HCT116 (cell line): Measurements from ENCODE around the gene SYNGR3. TPM values are rescaled to one million over a fixed set of nuclear protein-coding genes. Genes with fewer than 3 reads are reported as not detected.

Source experiments
- ATAC-seq: fragments of 200-7000 bp; cut with Tn5 transposase; 2 replicates; pipeline ENCODE4 v1.9.1; 2020; ENCODE audit warnings: mild to moderate bottlenecking, moderate library complexity
- BruUV-seq: library from RNA; stranded (reverse); fragments of 400-500 nt; replicated peaks from 2 replicates; lab custom pipeline; 2021; lab: Mats Ljungman, UMichigan
- CTCF ChIA-PET: fragments of 300-600 bp; sonication (Branson Sonifier 250); formaldehyde crosslinking; loops from one replicate; lab custom pipeline; 2021; ENCODE audit warnings: antibody characterized with exemption; lab: Charles Lee
- POLR2A ChIA-PET: fragments of 300-600, 350-600 bp; sonication (Branson Sonifier 250); formaldehyde crosslinking; loops from one replicate; lab custom pipeline; 2021; ENCODE audit warnings: antibody characterized with exemption; lab: Charles Lee
- RAD21 ChIA-PET, 2 experiments: fragments of 300-600 bp; sonication (Branson Sonifier 250); formaldehyde crosslinking; loops; one replicate each; lab custom pipeline; 2023; ENCODE audit warnings: low total read pairs in 2 of 2; ENCODE audit not compliant: uncharacterized antibody in 2 of 2, unreplicated experiment in 2 of 2, low non-redundant PET in 1 of 2; lab: Charles Lee
- DNase-seq: peaks from one replicate; pipeline ENCODE4 v3.0.0-alpha.2; 2010; ENCODE audit warnings: low read depth, low spot score
- H2AFZ ChIP-seq: fragments of 200-600 bp; shearing (Covaris generic), sonication (generic); 2 replicates; pipeline ENCODE4 v1.6.1; 2017; ENCODE audit warnings: low read depth, mixed run types, mixed read lengths, antibody characterized with exemption, low read length; ENCODE audit not compliant: poor library complexity, severe bottlenecking
- H3K27ac ChIP-seq: 2 replicates; pipeline ENCODE4 v1.5.1; 2012; ENCODE audit warnings: low read depth, low read length
- H3K27me3 ChIP-seq: fragments of 200-600 bp; sonication (generic); 2 replicates; pipeline ENCODE4 v1.6.1; 2016; ENCODE audit warnings: mixed run types, low read length, mixed read lengths; ENCODE audit not compliant: insufficient read depth
- H3K36me3 ChIP-seq, 2 experiments: fragments of 200-500 bp in 1 of 2; fragments of 200-600 bp in 1 of 2; sonication (Bioruptor generic) in 1 of 2; sonication (generic) in 1 of 2; 2 replicates each; pipeline versions ENCODE4 v1.5.1 to v1.6.1; 2014 to 2016; ENCODE audit warnings: low read length in 2 of 2, inconsistent platforms in 1 of 2, mixed read lengths in 1 of 2, mixed run types in 1 of 2; ENCODE audit not compliant: insufficient read depth in 2 of 2, control insufficient read depth in 1 of 2
- H3K4me1 ChIP-seq, 2 experiments: fragments of 200-600 bp in 1 of 2; sonication (generic) in 1 of 2; 2 replicates each; pipeline versions ENCODE4 v1.5.1 to v1.6.1; 2012 to 2017; ENCODE audit warnings: low read length in 2 of 2, inconsistent platforms in 1 of 2, mild to moderate bottlenecking in 1 of 2, mixed read lengths in 1 of 2, mixed run types in 1 of 2, moderate library complexity in 1 of 2; ENCODE audit not compliant: insufficient read depth in 2 of 2, control insufficient read depth in 1 of 2
- H3K4me2 ChIP-seq: fragments of 200-600 bp; sonication (generic); 2 replicates; pipeline ENCODE4 v1.6.1; 2017; ENCODE audit warnings: mixed run types, low read length, mixed read lengths
- H3K4me3 ChIP-seq, 2 experiments: fragments of 200-600 bp in 1 of 2; sonication (generic) in 1 of 2; replicated peaks in 1 of 2; 2 replicates each; pipeline ENCODE4 v1.5.1; 2011 to 2016; ENCODE audit warnings: low read length in 2 of 2, control low read depth in 1 of 2, low read depth in 1 of 2, mild to moderate bottlenecking in 1 of 2, mixed read lengths in 1 of 2, mixed run types in 1 of 2
- H3K79me2 ChIP-seq: fragments of 200-600 bp; sonication (generic); 2 replicates; pipeline ENCODE4 v1.6.1; 2017; ENCODE audit warnings: mild to moderate bottlenecking, mixed run types, low read length, moderate library complexity, mixed read lengths; ENCODE audit not compliant: insufficient read depth
- H3K9ac ChIP-seq: fragments of 200-600 bp; sonication (generic); 2 replicates; pipeline ENCODE4 v1.6.1; 2016; ENCODE audit warnings: low read length, mixed read lengths
- H3K9me2 ChIP-seq: fragments of 200-600 bp; sonication (generic), shearing (Covaris generic); 2 replicates; pipeline ENCODE4 v1.6.1; 2017; ENCODE audit warnings: mixed run types, mild to moderate bottlenecking, moderate library complexity; ENCODE audit not compliant: insufficient read depth
- H3K9me3 ChIP-seq, 2 experiments: fragments of 200-500 bp in 1 of 2; fragments of 200-600 bp in 1 of 2; sonication (Bioruptor generic) in 1 of 2; sonication (generic) in 1 of 2; 2 replicates each; pipeline ENCODE4 v1.6.1; 2014 to 2017; ENCODE audit warnings: low read length in 2 of 2, mixed read lengths in 2 of 2, inconsistent platforms in 1 of 2, low read depth in 1 of 2, mild to moderate bottlenecking in 1 of 2, mixed run types in 1 of 2, moderate library complexity in 1 of 2; ENCODE audit not compliant: control insufficient read depth in 1 of 2, insufficient read depth in 1 of 2
- H4K20me1 ChIP-seq: fragments of 200-600 bp; sonication (generic), shearing (Covaris generic); 2 replicates; pipeline ENCODE4 v1.6.1; 2017; ENCODE audit warnings: mixed run types, mild to moderate bottlenecking, moderate library complexity; ENCODE audit not compliant: insufficient read depth
- EGR1 ChIP-seq: IDR thresholded peaks from 2 replicates; pipeline ENCODE4 v1.6.1; 2012; ENCODE audit warnings: low read depth
- EZH2 ChIP-seq: fragments of 200-600 bp; sonication (generic); IDR thresholded peaks from 2 replicates; pipeline ENCODE4 v1.6.1; 2017; ENCODE audit warnings: antibody characterized with exemption, mixed run types
- EZH2phosphoT487 ChIP-seq: fragments of 200-600 bp; IDR thresholded peaks from 2 replicates; pipeline ENCODE4 v1.6.1; 2018; ENCODE audit warnings: antibody characterized with exemption, borderline replicate concordance
- FOSL1 ChIP-seq: IDR thresholded peaks from 2 replicates; pipeline ENCODE4 v1.6.1; 2012; ENCODE audit warnings: low read depth
- POLR2A ChIP-seq: IDR thresholded peaks from 2 replicates; pipeline ENCODE4 v1.7.0; 2011; ENCODE audit warnings: borderline replicate concordance; ENCODE audit not compliant: insufficient read depth, insufficient read length; ENCODE audit errors: extremely low read depth
- RAD21 ChIP-seq: IDR thresholded peaks from 2 replicates; pipeline ENCODE4 v1.6.1; 2012; ENCODE audit warnings: low read depth, mild to moderate bottlenecking
- SIN3A ChIP-seq: IDR thresholded peaks from 2 replicates; pipeline ENCODE4 v1.6.1; 2012; ENCODE audit warnings: low read depth
- SP1 ChIP-seq: IDR thresholded peaks from 2 replicates; pipeline ENCODE4 v1.6.1; 2012; ENCODE audit warnings: low read depth
- TCF7L2 ChIP-seq: IDR thresholded peaks from 2 replicates; pipeline ENCODE4 v1.7.0; 2011; ENCODE audit warnings: borderline replicate concordance, inconsistent platforms; ENCODE audit not compliant: insufficient read depth, insufficient read length; ENCODE audit errors: extremely low read depth
- YY1 ChIP-seq: IDR thresholded peaks from 2 replicates; pipeline ENCODE4 v1.6.1; 2011; ENCODE audit warnings: low read length, low read depth, moderate library complexity, mild to moderate bottlenecking; ENCODE audit not compliant: insufficient replicate concordance; ENCODE audit errors: extremely low read depth
- intact Hi-C: fragments of 100-400 bp; cut with micrococcal nuclease; formaldehyde crosslinking; loops from 2 replicates; pipeline ENCODE4 v1.10.0; 2022
- total RNA-seq: library from RNA; stranded (reverse); gene quantifications from one replicate; pipeline ENCODE4 v1.2.1, GENCODE V29; 2021; ENCODE audit not compliant: unreplicated experiment
- TF ChIP-seq, protein P1 (sequence below): IDR thresholded peaks from 2 replicates; pipeline ENCODE4 v1.6.1; 2011; ENCODE audit warnings: mild to moderate bottlenecking, low read length, moderate library complexity; ENCODE audit not compliant: insufficient replicate concordance; ENCODE audit errors: extremely low read depth
- TF ChIP-seq, protein P2 (sequence below): IDR thresholded peaks from 2 replicates; pipeline ENCODE4 v1.6.1; 2012
- TF ChIP-seq, protein P3 (sequence below), 3 experiments: fragments of 200-600 bp in 1 of 3; sonication (generic) in 1 of 3; IDR thresholded peaks in 2 of 3; conservative IDR thresholded peaks in 1 of 3; 2 replicates each; pipeline ENCODE4 v1.5.1; 2012 to 2017; ENCODE audit warnings: low read depth in 2 of 3, low read length in 2 of 3, antibody characterized with exemption in 1 of 3, borderline replicate concordance in 1 of 3, control low read depth in 1 of 3, mild to moderate bottlenecking in 1 of 3, mixed read lengths in 1 of 3, mixed run types in 1 of 3, moderate library complexity in 1 of 3; ENCODE audit not compliant: insufficient read depth in 1 of 3

Gene SYNGR3
- total RNA-seq, 1 experiment from 2014 or later: 11.5 TPM

DNA sequence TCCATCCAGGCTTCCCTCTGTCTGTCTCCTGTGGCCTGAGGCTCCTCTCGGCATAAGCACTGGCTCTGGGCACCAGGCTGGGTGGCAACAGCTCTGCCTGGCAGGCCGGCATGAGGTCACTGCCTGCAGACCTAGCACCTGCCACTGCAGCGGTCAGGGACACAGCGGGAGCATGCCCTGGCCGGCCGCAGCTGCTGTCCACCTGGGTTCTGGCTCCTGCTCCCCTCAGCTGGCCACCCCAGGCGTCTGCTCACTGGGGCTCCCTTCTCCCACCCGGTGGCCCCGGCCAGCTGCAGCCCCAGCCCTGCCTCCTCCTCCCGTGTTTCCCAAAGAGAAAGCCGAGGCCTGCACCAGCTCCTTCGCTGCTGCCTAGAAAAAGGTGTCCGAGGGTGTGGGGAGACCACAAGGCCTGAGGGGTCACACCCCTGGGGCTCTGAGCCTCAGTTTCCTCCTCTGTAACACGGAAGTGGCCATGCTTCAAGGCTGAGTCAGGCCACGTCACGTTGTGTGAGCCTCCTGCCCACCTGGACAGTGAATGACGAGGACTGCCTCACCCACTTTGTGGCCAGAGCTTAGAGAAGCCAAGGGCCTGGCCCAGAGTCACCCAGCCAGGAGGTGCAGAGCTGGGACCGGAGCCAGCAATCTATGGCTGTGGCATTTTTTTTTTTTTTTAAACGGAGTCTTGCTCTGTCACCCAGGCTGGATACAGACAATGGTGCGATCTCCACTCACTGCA lies 51.2 kb downstream of the SYNGR3 start:
- ChIA-PET RAD21 (no interaction called here), POLR2A (no interaction called here), CTCF (no interaction called here)
- H3K36me3 ChIP-seq: no peaks in the 10 kb centered on the region
- H3K27me3 ChIP-seq: no peaks in the 10 kb centered on the region
- DNase-seq (no peak), ATAC-seq (peak; percentile 48)
- H3K9ac ChIP-seq: no peak overlapping the region
- no peaks in the 10 kb centered on the region for H3K9me2 ChIP-seq
- peaks cover 5 to 42% of the 10 kb centered on the region in 2 experiments; a peak in 3 of 4 replicates for H3K4me1 ChIP-seq
- no peaks in the 10 kb centered on the region for H3K79me2 ChIP-seq
- H3K4me2 ChIP-seq: peak overlapping the region; percentile 17; the same call in 1 of the 2 replicates
- H4K20me1 ChIP-seq: no peaks in the 10 kb centered on the region
- no peaks in the 10 kb centered on the region for H3K9me3 ChIP-seq
- BruUV-seq: no TSS peak
- no peak overlapping the region for H3K4me3 ChIP-seq
- TF ChIP-seq FOSL1: no peak
- TF ChIP-seq, protein P1, sequence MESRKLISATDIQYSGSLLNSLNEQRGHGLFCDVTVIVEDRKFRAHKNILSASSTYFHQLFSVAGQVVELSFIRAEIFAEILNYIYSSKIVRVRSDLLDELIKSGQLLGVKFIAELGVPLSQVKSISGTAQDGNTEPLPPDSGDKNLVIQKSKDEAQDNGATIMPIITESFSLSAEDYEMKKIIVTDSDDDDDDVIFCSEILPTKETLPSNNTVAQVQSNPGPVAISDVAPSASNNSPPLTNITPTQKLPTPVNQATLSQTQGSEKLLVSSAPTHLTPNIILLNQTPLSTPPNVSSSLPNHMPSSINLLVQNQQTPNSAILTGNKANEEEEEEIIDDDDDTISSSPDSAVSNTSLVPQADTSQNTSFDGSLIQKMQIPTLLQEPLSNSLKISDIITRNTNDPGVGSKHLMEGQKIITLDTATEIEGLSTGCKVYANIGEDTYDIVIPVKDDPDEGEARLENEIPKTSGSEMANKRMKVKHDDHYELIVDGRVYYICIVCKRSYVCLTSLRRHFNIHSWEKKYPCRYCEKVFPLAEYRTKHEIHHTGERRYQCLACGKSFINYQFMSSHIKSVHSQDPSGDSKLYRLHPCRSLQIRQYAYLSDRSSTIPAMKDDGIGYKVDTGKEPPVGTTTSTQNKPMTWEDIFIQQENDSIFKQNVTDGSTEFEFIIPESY: no peak
- no peak overlapping the region for H2AFZ ChIP-seq
- intact Hi-C loops: no loop called here
- H3K27ac ChIP-seq: peak overlapping the region; percentile 45; the same call in 1 of the 2 replicates

DNA sequence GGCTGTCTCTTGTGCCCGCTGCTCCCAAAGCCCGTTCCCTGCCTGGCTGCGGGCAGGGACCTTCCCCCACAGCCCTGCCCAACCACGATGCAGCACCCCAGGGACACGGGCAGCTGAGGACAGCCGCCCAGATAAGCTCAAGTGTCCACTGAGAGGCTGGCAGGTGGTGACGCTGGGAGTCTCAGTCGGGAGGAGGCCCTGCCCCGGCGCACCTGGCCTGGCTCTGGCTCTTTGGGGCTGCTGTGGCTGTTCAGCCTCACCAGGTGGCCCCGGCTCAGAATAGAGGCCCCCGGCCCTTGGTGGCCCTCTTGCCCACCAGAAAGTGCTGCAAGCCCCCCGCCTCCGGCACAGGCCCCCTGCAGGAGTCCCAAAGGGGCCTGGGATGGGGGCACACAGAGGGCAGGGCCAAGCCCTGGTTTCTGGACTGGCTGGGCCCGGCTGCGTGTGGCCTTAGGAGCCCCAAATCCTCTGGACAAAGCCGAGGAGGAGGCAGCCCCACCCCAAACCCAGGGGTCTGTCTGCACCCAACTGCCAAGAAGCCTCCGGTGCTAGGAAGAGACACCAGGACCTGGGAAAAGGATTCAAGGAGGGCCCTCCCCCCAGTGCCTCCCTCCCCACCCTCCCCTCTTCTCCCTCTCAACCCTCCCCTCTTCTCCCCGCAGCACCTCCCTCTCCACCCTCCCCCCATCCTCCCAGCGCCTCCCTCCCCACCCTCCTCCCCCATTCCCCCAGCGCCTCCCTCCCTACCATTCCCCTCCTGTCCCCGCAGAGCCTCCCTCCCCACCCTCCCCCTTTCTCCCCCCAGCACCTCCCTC lies 52.6 kb downstream of the SYNGR3 start:
- DNase-seq (no peak), ATAC-seq (no peak)
- Histone ChIP-seq H3K4me1 (peaks cover 11 to 53% of the 10 kb centered on the region in 2 experiments; a peak in 3 of 4 replicates), H3K27ac (no peak overlapping the region), H3K4me3 (no peak overlapping the region), H3K9me2 (no peaks in the 10 kb centered on the region), H3K79me2 (no peaks in the 10 kb centered on the region; the same call in 1 of the 2 replicates), H3K27me3 (no peaks in the 10 kb centered on the region), H2AFZ (no peak overlapping the region), H3K4me2 (peak overlapping the region; percentile 17; the same call in 1 of the 2 replicates), H3K9me3 (no peaks in the 10 kb centered on the region), H3K9ac (no peak overlapping the region), H4K20me1 (no peaks in the 10 kb centered on the region), H3K36me3 (no peaks in the 10 kb centered on the region)
- POLR2A ChIA-PET: no interaction called here
- TF ChIP-seq POLR2A (no peak), SP1 (no peak), EZH2 (no peak), SIN3A (no peak), EGR1 (no peak), YY1 (no peak), TCF7L2 (no peak), EZH2phosphoT487 (no peak), RAD21 (no peak)
- TF ChIP-seq, protein P2, sequence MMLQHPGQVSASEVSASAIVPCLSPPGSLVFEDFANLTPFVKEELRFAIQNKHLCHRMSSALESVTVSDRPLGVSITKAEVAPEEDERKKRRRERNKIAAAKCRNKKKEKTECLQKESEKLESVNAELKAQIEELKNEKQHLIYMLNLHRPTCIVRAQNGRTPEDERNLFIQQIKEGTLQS: no peak
- TF ChIP-seq, protein P3, sequence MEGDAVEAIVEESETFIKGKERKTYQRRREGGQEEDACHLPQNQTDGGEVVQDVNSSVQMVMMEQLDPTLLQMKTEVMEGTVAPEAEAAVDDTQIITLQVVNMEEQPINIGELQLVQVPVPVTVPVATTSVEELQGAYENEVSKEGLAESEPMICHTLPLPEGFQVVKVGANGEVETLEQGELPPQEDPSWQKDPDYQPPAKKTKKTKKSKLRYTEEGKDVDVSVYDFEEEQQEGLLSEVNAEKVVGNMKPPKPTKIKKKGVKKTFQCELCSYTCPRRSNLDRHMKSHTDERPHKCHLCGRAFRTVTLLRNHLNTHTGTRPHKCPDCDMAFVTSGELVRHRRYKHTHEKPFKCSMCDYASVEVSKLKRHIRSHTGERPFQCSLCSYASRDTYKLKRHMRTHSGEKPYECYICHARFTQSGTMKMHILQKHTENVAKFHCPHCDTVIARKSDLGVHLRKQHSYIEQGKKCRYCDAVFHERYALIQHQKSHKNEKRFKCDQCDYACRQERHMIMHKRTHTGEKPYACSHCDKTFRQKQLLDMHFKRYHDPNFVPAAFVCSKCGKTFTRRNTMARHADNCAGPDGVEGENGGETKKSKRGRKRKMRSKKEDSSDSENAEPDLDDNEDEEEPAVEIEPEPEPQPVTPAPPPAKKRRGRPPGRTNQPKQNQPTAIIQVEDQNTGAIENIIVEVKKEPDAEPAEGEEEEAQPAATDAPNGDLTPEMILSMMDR (IDR thresholded peaks at IDR 0.05 in 2 of 3, conservative IDR thresholded peaks at IDR 0.05 in 1 of 3; ENCODE audit: borderline replicate concordance in 1 of 3, insufficient read depth in 1 of 3, low read depth in 2 of 3, low read length in 2 of 3): no peak
- RAD21 ChIA-PET: no interaction called here
- CTCF ChIA-PET: no interaction called here
- intact Hi-C loops: no loop called here
- no TSS peak for BruUV-seq
